HCT116 (cell line): Measurements from ENCODE around the gene RBM33. TPM values are rescaled to one million over a fixed set of nuclear protein-coding genes. Genes with fewer than 3 reads are reported as not detected.

ENCODE experiments used
- ATAC-seq: fragments of 200-7000 bp; cut with Tn5 transposase; 2 replicates; pipeline ENCODE4 v1.9.1; 2020; ENCODE audit warnings: mild to moderate bottlenecking, moderate library complexity
- BruUV-seq: library from RNA; stranded (reverse); fragments of 400-500 nt; replicated peaks from 2 replicates; lab custom pipeline; 2021; lab: Mats Ljungman, UMichigan
- CTCF ChIA-PET: fragments of 300-600 bp; sonication (Branson Sonifier 250); formaldehyde crosslinking; loops from one replicate; lab custom pipeline; 2021; ENCODE audit warnings: antibody characterized with exemption; lab: Charles Lee
- POLR2A ChIA-PET: fragments of 300-600, 350-600 bp; sonication (Branson Sonifier 250); formaldehyde crosslinking; loops from one replicate; lab custom pipeline; 2021; ENCODE audit warnings: antibody characterized with exemption; lab: Charles Lee
- RAD21 ChIA-PET, 2 experiments: fragments of 300-600 bp; sonication (Branson Sonifier 250); formaldehyde crosslinking; loops; one replicate each; lab custom pipeline; 2023; ENCODE audit warnings: low total read pairs in 2 of 2; ENCODE audit not compliant: uncharacterized antibody in 2 of 2, unreplicated experiment in 2 of 2, low non-redundant PET in 1 of 2; lab: Charles Lee
- DNase-seq: peaks from one replicate; pipeline ENCODE4 v3.0.0-alpha.2; 2010; ENCODE audit warnings: low read depth, low spot score
- H2AFZ ChIP-seq: fragments of 200-600 bp; shearing (Covaris generic), sonication (generic); 2 replicates; pipeline ENCODE4 v1.6.1; 2017; ENCODE audit warnings: low read depth, mixed run types, mixed read lengths, antibody characterized with exemption, low read length; ENCODE audit not compliant: poor library complexity, severe bottlenecking
- H3K27ac ChIP-seq: 2 replicates; pipeline ENCODE4 v1.5.1; 2012; ENCODE audit warnings: low read depth, low read length
- H3K27me3 ChIP-seq: fragments of 200-600 bp; sonication (generic); 2 replicates; pipeline ENCODE4 v1.6.1; 2016; ENCODE audit warnings: mixed run types, low read length, mixed read lengths; ENCODE audit not compliant: insufficient read depth
- H3K36me3 ChIP-seq, 2 experiments: fragments of 200-500 bp in 1 of 2; fragments of 200-600 bp in 1 of 2; sonication (Bioruptor generic) in 1 of 2; sonication (generic) in 1 of 2; 2 replicates each; pipeline versions ENCODE4 v1.5.1 to v1.6.1; 2014 to 2016; ENCODE audit warnings: low read length in 2 of 2, inconsistent platforms in 1 of 2, mixed read lengths in 1 of 2, mixed run types in 1 of 2; ENCODE audit not compliant: insufficient read depth in 2 of 2, control insufficient read depth in 1 of 2
- H3K4me1 ChIP-seq, 2 experiments: fragments of 200-600 bp in 1 of 2; sonication (generic) in 1 of 2; 2 replicates each; pipeline versions ENCODE4 v1.5.1 to v1.6.1; 2012 to 2017; ENCODE audit warnings: low read length in 2 of 2, inconsistent platforms in 1 of 2, mild to moderate bottlenecking in 1 of 2, mixed read lengths in 1 of 2, mixed run types in 1 of 2, moderate library complexity in 1 of 2; ENCODE audit not compliant: insufficient read depth in 2 of 2, control insufficient read depth in 1 of 2
- H3K4me2 ChIP-seq: fragments of 200-600 bp; sonication (generic); 2 replicates; pipeline ENCODE4 v1.6.1; 2017; ENCODE audit warnings: mixed run types, low read length, mixed read lengths
- H3K4me3 ChIP-seq, 2 experiments: fragments of 200-600 bp in 1 of 2; sonication (generic) in 1 of 2; replicated peaks in 1 of 2; 2 replicates each; pipeline ENCODE4 v1.5.1; 2011 to 2016; ENCODE audit warnings: low read length in 2 of 2, control low read depth in 1 of 2, low read depth in 1 of 2, mild to moderate bottlenecking in 1 of 2, mixed read lengths in 1 of 2, mixed run types in 1 of 2
- H3K79me2 ChIP-seq: fragments of 200-600 bp; sonication (generic); 2 replicates; pipeline ENCODE4 v1.6.1; 2017; ENCODE audit warnings: mild to moderate bottlenecking, mixed run types, low read length, moderate library complexity, mixed read lengths; ENCODE audit not compliant: insufficient read depth
- H3K9ac ChIP-seq: fragments of 200-600 bp; sonication (generic); 2 replicates; pipeline ENCODE4 v1.6.1; 2016; ENCODE audit warnings: low read length, mixed read lengths
- H3K9me2 ChIP-seq: fragments of 200-600 bp; sonication (generic), shearing (Covaris generic); 2 replicates; pipeline ENCODE4 v1.6.1; 2017; ENCODE audit warnings: mixed run types, mild to moderate bottlenecking, moderate library complexity; ENCODE audit not compliant: insufficient read depth
- H3K9me3 ChIP-seq, 2 experiments: fragments of 200-500 bp in 1 of 2; fragments of 200-600 bp in 1 of 2; sonication (Bioruptor generic) in 1 of 2; sonication (generic) in 1 of 2; 2 replicates each; pipeline ENCODE4 v1.6.1; 2014 to 2017; ENCODE audit warnings: low read length in 2 of 2, mixed read lengths in 2 of 2, inconsistent platforms in 1 of 2, low read depth in 1 of 2, mild to moderate bottlenecking in 1 of 2, mixed run types in 1 of 2, moderate library complexity in 1 of 2; ENCODE audit not compliant: control insufficient read depth in 1 of 2, insufficient read depth in 1 of 2
- H4K20me1 ChIP-seq: fragments of 200-600 bp; sonication (generic), shearing (Covaris generic); 2 replicates; pipeline ENCODE4 v1.6.1; 2017; ENCODE audit warnings: mixed run types, mild to moderate bottlenecking, moderate library complexity; ENCODE audit not compliant: insufficient read depth
- CEBPB ChIP-seq: IDR thresholded peaks from 2 replicates; pipeline ENCODE4 v1.6.1; 2012; ENCODE audit warnings: low read depth
- CTCF ChIP-seq, 3 experiments: fragments of 200-600 bp in 1 of 3; sonication (generic) in 1 of 3; IDR thresholded peaks in 2 of 3; conservative IDR thresholded peaks in 1 of 3; 2 replicates each; pipeline ENCODE4 v1.5.1; 2012 to 2017; ENCODE audit warnings: low read depth in 2 of 3, low read length in 2 of 3, antibody characterized with exemption in 1 of 3, borderline replicate concordance in 1 of 3, control low read depth in 1 of 3, mild to moderate bottlenecking in 1 of 3, mixed read lengths in 1 of 3, mixed run types in 1 of 3, moderate library complexity in 1 of 3; ENCODE audit not compliant: insufficient read depth in 1 of 3
- ELF1 ChIP-seq: IDR thresholded peaks from 2 replicates; pipeline ENCODE4 v1.6.1; 2012; ENCODE audit warnings: low read depth, borderline replicate concordance
- EZH2phosphoT487 ChIP-seq: fragments of 200-600 bp; IDR thresholded peaks from 2 replicates; pipeline ENCODE4 v1.6.1; 2018; ENCODE audit warnings: antibody characterized with exemption, borderline replicate concordance
- JUND ChIP-seq: IDR thresholded peaks from 2 replicates; pipeline ENCODE4 v1.6.1; 2012
- MAX ChIP-seq: IDR thresholded peaks from 2 replicates; pipeline ENCODE4 v1.6.1; 2012
- POLR2A ChIP-seq: IDR thresholded peaks from 2 replicates; pipeline ENCODE4 v1.7.0; 2011; ENCODE audit warnings: borderline replicate concordance; ENCODE audit not compliant: insufficient read depth, insufficient read length; ENCODE audit errors: extremely low read depth
- POLR2AphosphoS5 ChIP-seq: IDR thresholded peaks from 2 replicates; pipeline ENCODE4 v1.6.1; 2011; ENCODE audit warnings: mild to moderate bottlenecking, low read depth, low read length, moderate library complexity
- RAD21 ChIP-seq: IDR thresholded peaks from 2 replicates; pipeline ENCODE4 v1.6.1; 2012; ENCODE audit warnings: low read depth, mild to moderate bottlenecking
- SP1 ChIP-seq: IDR thresholded peaks from 2 replicates; pipeline ENCODE4 v1.6.1; 2012; ENCODE audit warnings: low read depth
- SRF ChIP-seq: IDR thresholded peaks from 2 replicates; pipeline ENCODE4 v1.6.1; 2012; ENCODE audit warnings: low read depth
- YY1 ChIP-seq: IDR thresholded peaks from 2 replicates; pipeline ENCODE4 v1.6.1; 2011; ENCODE audit warnings: low read length, low read depth, moderate library complexity, mild to moderate bottlenecking; ENCODE audit not compliant: insufficient replicate concordance; ENCODE audit errors: extremely low read depth
- ZFX ChIP-seq: fragments of 450-650 bp; IDR thresholded peaks from 2 replicates; pipeline ENCODE4 v1.6.1; 2017
- ZNF274 ChIP-seq: fragments of 200-500 bp; sonication (Bioruptor generic); IDR thresholded peaks from 2 replicates; pipeline ENCODE4 v1.6.1; 2014; ENCODE audit warnings: mild to moderate bottlenecking, low read depth, low read length, inconsistent platforms
- intact Hi-C: fragments of 100-400 bp; cut with micrococcal nuclease; formaldehyde crosslinking; loops from 2 replicates; pipeline ENCODE4 v1.10.0; 2022
- total RNA-seq: library from RNA; stranded (reverse); gene quantifications from one replicate; pipeline ENCODE4 v1.2.1, GENCODE V29; 2021; ENCODE audit not compliant: unreplicated experiment
- TF ChIP-seq, protein P1 (sequence below): IDR thresholded peaks from 2 replicates; pipeline ENCODE4 v1.6.1; 2012
- TF ChIP-seq, protein P2 (sequence below): IDR thresholded peaks from 2 replicates; pipeline ENCODE4 v1.6.1; 2011; ENCODE audit warnings: mild to moderate bottlenecking, low read length, moderate library complexity; ENCODE audit not compliant: insufficient replicate concordance; ENCODE audit errors: extremely low read depth
- TF ChIP-seq, protein P3 (sequence below): IDR thresholded peaks from 2 replicates; pipeline ENCODE4 v1.6.1; 2012; ENCODE audit warnings: low read depth

The RBM33 gene
- total RNA-seq, 1 experiment from 2014 or later: 64.3 TPM

GRCh38 chr7:155763691-155764437 lies 119.4 kb downstream of the RBM33 start (continued):
- TF ChIP-seq, protein P1, sequence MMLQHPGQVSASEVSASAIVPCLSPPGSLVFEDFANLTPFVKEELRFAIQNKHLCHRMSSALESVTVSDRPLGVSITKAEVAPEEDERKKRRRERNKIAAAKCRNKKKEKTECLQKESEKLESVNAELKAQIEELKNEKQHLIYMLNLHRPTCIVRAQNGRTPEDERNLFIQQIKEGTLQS: no peak
- TF ChIP-seq JUND (no peak), ZFX (no peak), POLR2AphosphoS5 (no peak), CEBPB (no peak)
- TF ChIP-seq, all 23 proteins: peak for 0

DNA sequence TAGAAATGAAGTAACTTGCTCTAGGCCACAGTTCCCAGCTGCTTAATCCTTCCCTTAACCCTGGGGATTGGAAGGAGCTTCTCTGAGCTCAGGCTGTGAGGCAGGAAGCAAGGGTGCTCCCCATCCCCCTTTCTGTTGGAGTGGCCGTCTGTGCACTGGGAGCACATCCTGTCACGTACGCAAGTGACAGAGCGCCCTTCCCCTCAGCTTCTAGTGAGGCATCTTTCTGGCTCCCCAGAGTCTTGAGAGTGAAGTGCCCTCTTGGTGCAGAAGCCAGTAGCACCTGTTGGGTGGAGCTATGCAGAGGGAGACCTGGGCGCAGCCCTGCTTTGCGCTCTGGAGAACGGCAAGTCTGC lies 120.0 kb downstream of the RBM33 start:
- H4K20me1 ChIP-seq: peaks cover 5% of the 10 kb centered on the region
- TF ChIP-seq YY1: no peak
- TF ChIP-seq SP1: no peak
- TF ChIP-seq, protein P2, sequence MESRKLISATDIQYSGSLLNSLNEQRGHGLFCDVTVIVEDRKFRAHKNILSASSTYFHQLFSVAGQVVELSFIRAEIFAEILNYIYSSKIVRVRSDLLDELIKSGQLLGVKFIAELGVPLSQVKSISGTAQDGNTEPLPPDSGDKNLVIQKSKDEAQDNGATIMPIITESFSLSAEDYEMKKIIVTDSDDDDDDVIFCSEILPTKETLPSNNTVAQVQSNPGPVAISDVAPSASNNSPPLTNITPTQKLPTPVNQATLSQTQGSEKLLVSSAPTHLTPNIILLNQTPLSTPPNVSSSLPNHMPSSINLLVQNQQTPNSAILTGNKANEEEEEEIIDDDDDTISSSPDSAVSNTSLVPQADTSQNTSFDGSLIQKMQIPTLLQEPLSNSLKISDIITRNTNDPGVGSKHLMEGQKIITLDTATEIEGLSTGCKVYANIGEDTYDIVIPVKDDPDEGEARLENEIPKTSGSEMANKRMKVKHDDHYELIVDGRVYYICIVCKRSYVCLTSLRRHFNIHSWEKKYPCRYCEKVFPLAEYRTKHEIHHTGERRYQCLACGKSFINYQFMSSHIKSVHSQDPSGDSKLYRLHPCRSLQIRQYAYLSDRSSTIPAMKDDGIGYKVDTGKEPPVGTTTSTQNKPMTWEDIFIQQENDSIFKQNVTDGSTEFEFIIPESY: no peak
- TF ChIP-seq, protein P3, sequence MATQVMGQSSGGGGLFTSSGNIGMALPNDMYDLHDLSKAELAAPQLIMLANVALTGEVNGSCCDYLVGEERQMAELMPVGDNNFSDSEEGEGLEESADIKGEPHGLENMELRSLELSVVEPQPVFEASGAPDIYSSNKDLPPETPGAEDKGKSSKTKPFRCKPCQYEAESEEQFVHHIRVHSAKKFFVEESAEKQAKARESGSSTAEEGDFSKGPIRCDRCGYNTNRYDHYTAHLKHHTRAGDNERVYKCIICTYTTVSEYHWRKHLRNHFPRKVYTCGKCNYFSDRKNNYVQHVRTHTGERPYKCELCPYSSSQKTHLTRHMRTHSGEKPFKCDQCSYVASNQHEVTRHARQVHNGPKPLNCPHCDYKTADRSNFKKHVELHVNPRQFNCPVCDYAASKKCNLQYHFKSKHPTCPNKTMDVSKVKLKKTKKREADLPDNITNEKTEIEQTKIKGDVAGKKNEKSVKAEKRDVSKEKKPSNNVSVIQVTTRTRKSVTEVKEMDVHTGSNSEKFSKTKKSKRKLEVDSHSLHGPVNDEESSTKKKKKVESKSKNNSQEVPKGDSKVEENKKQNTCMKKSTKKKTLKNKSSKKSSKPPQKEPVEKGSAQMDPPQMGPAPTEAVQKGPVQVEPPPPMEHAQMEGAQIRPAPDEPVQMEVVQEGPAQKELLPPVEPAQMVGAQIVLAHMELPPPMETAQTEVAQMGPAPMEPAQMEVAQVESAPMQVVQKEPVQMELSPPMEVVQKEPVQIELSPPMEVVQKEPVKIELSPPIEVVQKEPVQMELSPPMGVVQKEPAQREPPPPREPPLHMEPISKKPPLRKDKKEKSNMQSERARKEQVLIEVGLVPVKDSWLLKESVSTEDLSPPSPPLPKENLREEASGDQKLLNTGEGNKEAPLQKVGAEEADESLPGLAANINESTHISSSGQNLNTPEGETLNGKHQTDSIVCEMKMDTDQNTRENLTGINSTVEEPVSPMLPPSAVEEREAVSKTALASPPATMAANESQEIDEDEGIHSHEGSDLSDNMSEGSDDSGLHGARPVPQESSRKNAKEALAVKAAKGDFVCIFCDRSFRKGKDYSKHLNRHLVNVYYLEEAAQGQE: no peak
- TF ChIP-seq MAX: no peak
- no peak for TF ChIP-seq ZNF274
- no peak for TF ChIP-seq ELF1
- no peak for TF ChIP-seq CTCF (IDR thresholded peaks at IDR 0.05 in 2 of 3, conservative IDR thresholded peaks at IDR 0.05 in 1 of 3; ENCODE audit: borderline replicate concordance in 1 of 3, insufficient read depth in 1 of 3, low read depth in 2 of 3, low read length in 2 of 3)
- no peak for TF ChIP-seq POLR2A
- no peak for TF ChIP-seq CEBPB
- TF ChIP-seq RAD21: no peak
- TF ChIP-seq EZH2phosphoT487: no peak
- TF ChIP-seq SRF: no peak
- no peak for TF ChIP-seq JUND

More for the DNA sequence above, 120.0 kb downstream of the RBM33 start:
- BruUV-seq: no TSS peak
- Histone ChIP-seq H3K9me2 (no peaks in the 10 kb centered on the region), H2AFZ (no peak overlapping the region), H3K4me2 (no peak overlapping the region), H3K27me3 (no peaks in the 10 kb centered on the region), H3K36me3 (peaks cover 3 to 13% of the 10 kb centered on the region in 2 experiments), H3K4me1 (no peaks in the 10 kb centered on the region), H3K27ac (no peak overlapping the region), H3K4me3 (no peak overlapping the region), H3K9me3 (no peaks in the 10 kb centered on the region), H3K79me2 (peaks cover 31% of the 10 kb centered on the region), H3K9ac (no peak overlapping the region)
- POLR2A ChIA-PET: no interaction called here
- intact Hi-C loops: no loop called here
- DNase-seq: no peak
- RAD21 ChIA-PET: no interaction called here
- no peak for ATAC-seq
- CTCF ChIA-PET: no interaction called here
